Right renal pelvis (tissue), 4 donors: Measurements from ENCODE around the gene PLPPR1. TPM values are rescaled to one million over a fixed set of nuclear protein-coding genes. Genes with fewer than 3 reads are reported as not detected.

ENCODE experiments used
- DNase-seq, 4 donors: peaks; one replicate each; pipeline ENCODE4 v3.0.0-alpha.2; 2013; ENCODE audit warnings: low read depth in 4 of 4, low spot score in 3 of 4, missing footprints in 1 of 4
- polyA plus RNA-seq, 4 donors: library from polyadenylated mRNA; unstranded; fragments of 120-200 nt; gene quantifications; one replicate each; pipeline ENCODE4 v1.2.1, GENCODE V29; 2013; ENCODE audit not compliant: insufficient read length in 4 of 4

The PLPPR1 gene
- polyA plus RNA-seq, 4 donors = 18.1 to 22.8 (median 20.6) TPM

DNA sequence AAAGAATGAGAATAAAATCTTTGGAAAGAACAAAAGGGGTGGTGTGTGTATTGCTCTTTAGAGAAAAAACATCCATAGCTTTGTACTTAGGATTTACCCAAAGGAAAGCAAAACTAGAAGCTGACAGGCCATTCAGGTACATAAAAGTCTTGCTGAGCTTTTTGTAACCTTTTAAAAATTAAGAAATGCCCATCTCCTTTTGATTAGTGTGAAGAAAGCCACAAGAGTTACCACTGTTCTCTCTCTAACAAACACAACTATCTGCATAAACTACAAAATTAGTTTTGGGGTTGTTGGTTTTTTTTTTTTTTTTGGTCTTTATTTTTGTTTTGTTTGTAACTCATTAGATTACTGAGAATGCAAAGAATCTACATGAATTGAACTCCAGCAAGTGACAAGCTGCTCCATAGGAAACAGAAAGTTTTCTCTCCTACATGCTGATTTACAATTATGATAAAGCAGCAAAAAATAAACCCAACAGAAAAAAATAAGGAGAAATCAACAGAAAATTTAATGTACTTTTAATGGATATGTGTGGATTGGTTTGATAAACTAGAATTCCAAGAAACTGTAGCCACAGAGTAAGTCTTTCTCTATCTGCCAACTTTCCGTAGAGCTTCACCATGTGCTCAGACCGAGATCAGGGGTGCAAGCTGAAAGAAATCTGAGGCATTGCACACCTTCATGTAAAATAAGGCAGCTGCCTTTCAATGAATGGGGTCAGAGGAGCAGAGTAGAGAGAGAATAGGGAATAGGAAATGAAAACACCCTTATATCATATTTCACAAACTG, 344.0 kb downstream of the PLPPR1 start:
- no peak for DNase-seq
